Lung (tissue), 12 donors: ENCODE data around the gene SRD5A1. TPM values are rescaled to one million over a fixed set of nuclear protein-coding genes. Genes with fewer than 3 reads are reported as not detected.

Experiments
- ATAC-seq: fragments of 200-7000 bp; cut with Tn5 transposase; one replicate; pipeline ENCODE4 v1.9.1; 2020; ENCODE audit warnings: moderate number of reproducible peaks; ENCODE audit not compliant: insufficient read depth, low FRiP score
- DNase-seq, 3 donors: peaks; one replicate each; pipeline ENCODE4 v3.0.0-alpha.2; 2013 to 2017
- H3K27ac ChIP-seq, 2 donors: one replicate each; pipeline ENCODE4 v1.5.1; 2013; ENCODE audit warnings: mild to moderate bottlenecking in 2 of 2, moderate library complexity in 2 of 2, control low read depth in 1 of 2, inconsistent platforms in 1 of 2, low read depth in 1 of 2, low read length in 1 of 2
- H3K27me3 ChIP-seq, 3 donors: one replicate each; pipeline ENCODE4 v1.5.1; 2013; ENCODE audit warnings: low read length in 2 of 3; ENCODE audit not compliant: control insufficient read depth in 3 of 3, insufficient read depth in 3 of 3
- H3K36me3 ChIP-seq, 4 donors: one replicate each; pipeline ENCODE4 v1.5.1; 2013; ENCODE audit warnings: low read length in 4 of 4, mild to moderate bottlenecking in 1 of 4, moderate library complexity in 1 of 4; ENCODE audit not compliant: control insufficient read depth in 4 of 4, insufficient read depth in 4 of 4
- H3K4me1 ChIP-seq, 5 donors: one replicate each; pipeline ENCODE4 v1.5.1; 2013; ENCODE audit warnings: low read length in 5 of 5, mild to moderate bottlenecking in 2 of 5, moderate library complexity in 1 of 5; ENCODE audit not compliant: control insufficient read depth in 5 of 5, insufficient read depth in 5 of 5
- H3K4me3 ChIP-seq: one replicate; pipeline ENCODE4 v1.5.1; 2013; ENCODE audit warnings: mild to moderate bottlenecking, control low read depth, moderate library complexity
- H3K9ac ChIP-seq, 2 donors: one replicate each; pipeline ENCODE4 v1.5.1; 2013; ENCODE audit warnings: low read length in 2 of 2, control low read depth in 1 of 2; ENCODE audit not compliant: insufficient read depth in 1 of 2
- H3K9me3 ChIP-seq, 4 donors: one replicate each; pipeline ENCODE4 v1.5.1; 2013; ENCODE audit warnings: low read length in 3 of 4, mild to moderate bottlenecking in 1 of 4, moderate library complexity in 1 of 4; ENCODE audit not compliant: control insufficient read depth in 4 of 4, insufficient read depth in 3 of 4
- WGBS, 2 donors: extraction: QIAGEN DNeasy Blood & Tissue Kit; methylation state at CpG; one replicate each; pipeline ENCODE4 v1.1.7; 2013; 5-methylcytosine and 5-hydroxymethylcytosine counted together
- polyA plus RNA-seq, 2 donors: library from polyadenylated mRNA; stranded (reverse); fragments of 200-250 nt; gene quantifications; one replicate each; pipeline ENCODE4 v1.2.1, GENCODE V29; 2013
- total RNA-seq, 2 donors: library from RNA; depleted of rRNA in 1 of 2; stranded (reverse); fragments of >200 nt in 1 of 2; gene quantifications; one replicate each; pipeline ENCODE4 v1.2.1, GENCODE V29; 2014 to 2021
- TF ChIP-seq, protein P1 (sequence below): IDR thresholded peaks from 2 replicates; pipeline ENCODE4 v1.5.1; 2012; ENCODE audit warnings: mild to moderate bottlenecking; ENCODE audit errors: control extremely low read depth, extremely low read depth
- donor health status: control.
- donor health status: control.
- donor health status: Bipolar disorder and iron deficiency.
- donor health status: healthy.
- donor health status: DM: yes; HTN: yes; CAD: no.

SRD5A1 gene
- total and polyA plus RNA-seq, 4 donors, result 2.6 to 14.4 (median 7.3) TPM

DNA sequence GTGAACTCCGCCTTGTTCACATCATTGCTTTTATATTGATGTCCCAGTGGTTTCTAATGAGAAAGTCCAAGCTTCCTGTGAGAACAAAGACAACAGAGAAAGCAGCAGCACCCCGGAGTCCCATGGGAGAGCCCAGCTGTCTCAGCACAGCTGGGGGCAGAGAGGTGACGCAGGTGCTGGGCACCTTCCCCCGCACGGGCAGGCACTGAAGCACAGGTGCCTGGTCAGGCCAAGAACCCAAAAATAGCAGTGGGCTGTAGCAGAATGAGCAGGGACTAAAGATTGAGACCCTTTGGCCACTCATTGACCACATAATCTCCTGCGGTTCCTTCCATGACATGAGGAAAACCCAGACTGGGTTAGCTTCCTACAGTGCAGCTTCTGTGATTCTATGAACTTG lies 18.8 kb downstream of the SRD5A1 start:
- ATAC-seq (no peak), DNase-seq (no peak)
- Histone ChIP-seq H3K4me1 (peaks cover 0 to 3% (median 0%) of the 10 kb centered on the region in 5 donors), H3K27me3 (no peaks in the 10 kb centered on the region), H3K4me3 (no peak overlapping the region), H3K9ac (no peak overlapping the region), H3K9me3 (peaks cover 0 to 12% (median 5%) of the 10 kb centered on the region in 4 donors), H3K27ac (no peak overlapping the region), H3K36me3 (peaks cover 8 to 17% (median 11%) of the 10 kb centered on the region in 4 donors)
- WGBS, 2 donors, result 96 to 97% methylated on average over 6 of the region's 6 CpGs
- TF ChIP-seq, protein P1, sequence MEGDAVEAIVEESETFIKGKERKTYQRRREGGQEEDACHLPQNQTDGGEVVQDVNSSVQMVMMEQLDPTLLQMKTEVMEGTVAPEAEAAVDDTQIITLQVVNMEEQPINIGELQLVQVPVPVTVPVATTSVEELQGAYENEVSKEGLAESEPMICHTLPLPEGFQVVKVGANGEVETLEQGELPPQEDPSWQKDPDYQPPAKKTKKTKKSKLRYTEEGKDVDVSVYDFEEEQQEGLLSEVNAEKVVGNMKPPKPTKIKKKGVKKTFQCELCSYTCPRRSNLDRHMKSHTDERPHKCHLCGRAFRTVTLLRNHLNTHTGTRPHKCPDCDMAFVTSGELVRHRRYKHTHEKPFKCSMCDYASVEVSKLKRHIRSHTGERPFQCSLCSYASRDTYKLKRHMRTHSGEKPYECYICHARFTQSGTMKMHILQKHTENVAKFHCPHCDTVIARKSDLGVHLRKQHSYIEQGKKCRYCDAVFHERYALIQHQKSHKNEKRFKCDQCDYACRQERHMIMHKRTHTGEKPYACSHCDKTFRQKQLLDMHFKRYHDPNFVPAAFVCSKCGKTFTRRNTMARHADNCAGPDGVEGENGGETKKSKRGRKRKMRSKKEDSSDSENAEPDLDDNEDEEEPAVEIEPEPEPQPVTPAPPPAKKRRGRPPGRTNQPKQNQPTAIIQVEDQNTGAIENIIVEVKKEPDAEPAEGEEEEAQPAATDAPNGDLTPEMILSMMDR, result no peak

DNA sequence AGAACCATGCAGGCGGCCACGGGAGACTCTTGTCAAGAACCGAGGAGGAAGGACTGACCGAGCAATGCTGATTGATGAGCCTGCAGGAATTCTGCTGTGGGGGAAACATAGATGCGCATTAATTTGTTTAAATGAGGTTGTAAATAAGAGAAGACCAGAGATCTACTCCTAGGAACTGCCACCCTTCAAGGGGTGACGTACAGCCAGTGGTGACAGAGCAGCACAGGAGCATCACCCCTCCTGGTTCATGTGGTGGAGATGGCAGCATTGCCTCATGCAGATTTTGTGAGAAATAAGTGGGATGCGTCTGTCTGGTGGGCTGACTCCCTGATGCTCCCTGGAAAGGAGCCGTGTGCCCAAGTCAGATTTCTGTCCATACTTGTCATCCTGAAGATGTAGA lies 22.2 kb downstream of the SRD5A1 start:
- Histone ChIP-seq H3K9ac (no peak overlapping the region), H3K4me3 (no peak overlapping the region), H3K9me3 (peaks cover 0 to 10% (median 5%) of the 10 kb centered on the region in 4 donors), H3K4me1 (no peaks in the 10 kb centered on the region), H3K27me3 (no peaks in the 10 kb centered on the region), H3K27ac (no peak overlapping the region), H3K36me3 (peaks cover 9 to 25% (median 22%) of the 10 kb centered on the region in 4 donors)
- DNase-seq (no peak), ATAC-seq (no peak)
- TF ChIP-seq, protein P1, result no peak
- 97 to 98% methylated on average over 8 of the region's 8 CpGs for WGBS, 2 donors

DNA sequence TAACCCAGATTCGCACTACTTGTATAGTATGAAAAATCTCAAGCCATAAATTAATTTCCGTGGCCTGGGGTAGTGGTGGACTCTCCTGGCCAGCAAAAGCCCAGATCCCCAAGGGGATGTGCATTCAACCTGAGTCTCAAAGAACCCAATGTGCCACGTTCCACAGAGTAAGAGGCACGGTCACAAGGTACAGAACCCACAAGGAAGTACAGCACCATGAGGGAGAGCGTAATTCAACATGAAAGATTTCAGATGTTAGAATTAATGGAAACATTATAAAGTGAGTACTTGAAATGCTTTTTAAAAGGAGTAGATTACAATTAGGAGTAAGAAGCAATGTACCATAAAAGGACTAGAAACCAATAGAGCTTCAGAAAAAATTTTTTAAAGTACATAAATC lies 23.4 kb downstream of the SRD5A1 start:
- no peaks in the 10 kb centered on the region for H3K4me1 ChIP-seq
- TF ChIP-seq, protein P1, result no peak
- H3K27me3 ChIP-seq, result no peaks in the 10 kb centered on the region
- peaks cover 0 to 10% (median 5%) of the 10 kb centered on the region in 4 donors for H3K9me3 ChIP-seq
- peaks cover 9 to 25% (median 22%) of the 10 kb centered on the region in 4 donors for H3K36me3 ChIP-seq
- H3K27ac ChIP-seq, result no peak overlapping the region
- ATAC-seq (no peak), DNase-seq (peak in 1 of 3 donors; percentile 20)
- 96 to 97% methylated on average over 5 of the region's 5 CpGs for WGBS, 2 donors
- H3K4me3 ChIP-seq, result no peak overlapping the region
- H3K9ac ChIP-seq, result no peak overlapping the region
